SK-N-SH treated with all-trans-retinoic acid at 6 μM for 48 hours (cell line): ENCODE measurements around the gene NDRG4.

Experiments used
- ATAC-seq: fragments of 200-7000 bp; cut with Tn5 transposase; 3 replicates; pipeline ENCODE4 v1.9.1; 2020; ENCODE audit warnings: mild to moderate bottlenecking, moderate library complexity
- ARNTL ChIP-seq: fragments of 450-650 bp; formaldehyde crosslinking; IDR thresholded peaks from 2 replicates; pipeline ENCODE4 v1.5.0; 2020; ENCODE audit warnings: low read depth, mild to moderate bottlenecking, moderate library complexity, borderline replicate concordance
- BACH2 ChIP-seq: fragments of 250-450 bp; sonication (Bioruptor Pico); IDR thresholded peaks from 2 replicates; pipeline ENCODE4 v1.9.0; 2021; ENCODE audit warnings: mild to moderate bottlenecking, borderline replicate concordance
- CREB5 ChIP-seq: fragments of 250-450 bp; sonication (Bioruptor Pico); IDR thresholded peaks from 2 replicates; pipeline ENCODE4 v1.5.1; 2020; ENCODE audit warnings: low read depth, mild to moderate bottlenecking, moderate library complexity
- CSRNP3 ChIP-seq: fragments of 250-450 bp; sonication (Bioruptor Pico); IDR thresholded peaks from 2 replicates; pipeline ENCODE4 v1.5.1; 2021; ENCODE audit warnings: mild to moderate bottlenecking, moderate library complexity
- ESRRG ChIP-seq: fragments of 250-450 bp; sonication (Bioruptor Pico); IDR thresholded peaks from 2 replicates; pipeline ENCODE4 v1.6.1; 2021; ENCODE audit warnings: mild to moderate bottlenecking
- GLIS3 ChIP-seq: fragments of 250-450 bp; sonication (Bioruptor Pico); IDR thresholded peaks from 2 replicates; pipeline ENCODE4 v1.5.0; 2020; ENCODE audit warnings: mild to moderate bottlenecking, moderate library complexity
- OSR1 ChIP-seq: fragments of 250-450 bp; sonication (Bioruptor Pico); IDR thresholded peaks from 2 replicates; pipeline ENCODE4 v1.8.0; 2022; ENCODE audit warnings: moderate library complexity, mild to moderate bottlenecking, inconsistent platforms
- PATZ1 ChIP-seq: fragments of 250-450 bp; sonication (Bioruptor Pico); IDR thresholded peaks from 2 replicates; pipeline ENCODE4 v1.8.0; 2020; ENCODE audit warnings: mild to moderate bottlenecking, moderate library complexity, borderline replicate concordance
- PPARA ChIP-seq: fragments of 250-450 bp; sonication (Bioruptor Pico); IDR thresholded peaks from 2 replicates; pipeline ENCODE4 v1.5.0; 2020; ENCODE audit warnings: mild to moderate bottlenecking, borderline replicate concordance
- SNAI2 ChIP-seq: fragments of 250-450 bp; sonication (Bioruptor Pico); IDR thresholded peaks from 2 replicates; pipeline ENCODE4 v1.5.0; 2020; ENCODE audit warnings: mild to moderate bottlenecking, moderate library complexity
- TCF4 ChIP-seq: fragments of 250-450 bp; sonication (Bioruptor Pico); IDR thresholded peaks from 2 replicates; pipeline ENCODE4 v1.8.0; 2021; ENCODE audit warnings: mild to moderate bottlenecking, moderate library complexity, borderline replicate concordance
- TOX ChIP-seq: fragments of 250-450 bp; sonication (Bioruptor Pico); IDR thresholded peaks from 2 replicates; pipeline ENCODE4 v1.8.0; 2021; ENCODE audit warnings: mild to moderate bottlenecking, moderate library complexity, borderline replicate concordance
- TSHZ2 ChIP-seq: fragments of 250-450 bp; sonication (Bioruptor Pico); IDR thresholded peaks from 2 replicates; pipeline ENCODE4 v1.5.0; 2020; ENCODE audit warnings: mild to moderate bottlenecking, moderate library complexity
- ZC3H10 ChIP-seq: fragments of 250-450 bp; sonication (Bioruptor Pico); IDR thresholded peaks from 2 replicates; pipeline ENCODE4 v1.5.1; 2021; ENCODE audit warnings: mild to moderate bottlenecking, moderate library complexity
- ZFP3 ChIP-seq: fragments of 250-450 bp; sonication (Bioruptor Pico); IDR thresholded peaks from 2 replicates; pipeline ENCODE4 v1.5.0; 2020; ENCODE audit warnings: mild to moderate bottlenecking, moderate library complexity
- ZFP30 ChIP-seq: fragments of 450-650 bp; formaldehyde crosslinking; IDR thresholded peaks from 2 replicates; pipeline ENCODE4 v1.5.0; 2022; ENCODE audit warnings: mild to moderate bottlenecking, moderate library complexity
- ZNF565 ChIP-seq: fragments of 450-650 bp; formaldehyde crosslinking; conservative IDR thresholded peaks from 2 replicates; pipeline ENCODE4 v1.5.0; 2020; ENCODE audit warnings: low read depth, mild to moderate bottlenecking, moderate library complexity
- ZNF8 ChIP-seq: fragments of 450-650 bp; formaldehyde crosslinking; IDR thresholded peaks from 2 replicates; pipeline ENCODE4 v1.5.0; 2020; ENCODE audit warnings: mild to moderate bottlenecking, moderate library complexity

The NDRG4 gene

GRCh38 chr16:58500430-58501241, 693 bp downstream of the NDRG4 start (continued):
- TF ChIP-seq ZNF8 (CRISPR knock-in tag) = no peak

GRCh38 chr16:58501242-58502131, 1.5 kb downstream of the NDRG4 start:
- TF ChIP-seq GLIS3 (CRISPR knock-in tag) (no peak), ZNF565 (no peak), CREB5 (CRISPR knock-in tag) (no peak)
- ATAC-seq = peak; percentile 7; the same call in 2 of the 3 replicates

- no peak for TF ChIP-seq GLIS3 (CRISPR knock-in tag)
- TF ChIP-seq PPARA (CRISPR knock-in tag) = no peak
- TF ChIP-seq ZC3H10 (CRISPR knock-in tag) = no peak
- TF ChIP-seq CSRNP3 (CRISPR knock-in tag) = no peak
- no peak for TF ChIP-seq OSR1 (CRISPR knock-in tag)
- no peak for TF ChIP-seq ESRRG
- no peak for TF ChIP-seq TSHZ2 (CRISPR knock-in tag)
- no peak for TF ChIP-seq TOX
- no peak for TF ChIP-seq ARNTL
- TF ChIP-seq, all 23 proteins: peak for 0
- ATAC-seq = no peak
These were observed 2.4 kb downstream of the NDRG4 start for GRCh38 chr16:58502217-58502921.

- no peak for TF ChIP-seq ZFP30 (CRISPR knock-in tag)
- no peak for TF ChIP-seq CSRNP3 (CRISPR knock-in tag)
- no peak for TF ChIP-seq CREB5 (CRISPR knock-in tag)
- no peak for TF ChIP-seq ZNF8 (CRISPR knock-in tag)
- TF ChIP-seq ZFP3 (CRISPR knock-in tag) = no peak
- TF ChIP-seq BACH2 = no peak
- TF ChIP-seq PATZ1 (CRISPR knock-in tag) = no peak
- TF ChIP-seq TCF4 (CRISPR knock-in tag) = no peak
- no peak for TF ChIP-seq ARNTL
- no peak for TF ChIP-seq SNAI2 (CRISPR knock-in tag)
- TF ChIP-seq ZC3H10 (CRISPR knock-in tag) = no peak
- ATAC-seq = no peak
These were observed 3.4 kb downstream of the NDRG4 start for GRCh38 chr16:58503166-58503862.
